ENCODE measurements around the gene PDIA2.

- TF ChIP-seq EP300 (IDR thresholded peaks at IDR 0.05) (no peak), POLR2A (IDR thresholded peaks at IDR 0.05) (no peak), CTCF (IDR thresholded peaks at IDR 0.05) (no peak)
These were observed 4.4 kb downstream of the PDIA2 start for GRCh38 chr16:287298-287811.

Measured in tibial nerve (tissue), 4 donors.